ELF-1 (cell line): ENCODE data around the gene DNAH14.
"Not testable (repeated sequence)": the region's sequence is repeated elsewhere in the genome, so short reads cannot be mapped to it uniquely, and the experiment has no call there.

ENCODE experiments used
- DNase-seq: peaks from one replicate; pipeline ENCODE4 v3.0.0-alpha.2; 2016; ENCODE audit warnings: low read depth, low spot score

The DNAH14 gene

GRCh38 chr1:225343618-225344017, 414.1 kb downstream of the DNAH14 start:
- no peak for DNase-seq

- DNase-seq, result no peak
These were observed 417.7 kb downstream of the DNAH14 start for GRCh38 chr1:225347123-225347683.

- DNase-seq, result no peak
These were observed 418.9 kb downstream of the DNAH14 start for GRCh38 chr1:225348400-225348799.

DNA sequence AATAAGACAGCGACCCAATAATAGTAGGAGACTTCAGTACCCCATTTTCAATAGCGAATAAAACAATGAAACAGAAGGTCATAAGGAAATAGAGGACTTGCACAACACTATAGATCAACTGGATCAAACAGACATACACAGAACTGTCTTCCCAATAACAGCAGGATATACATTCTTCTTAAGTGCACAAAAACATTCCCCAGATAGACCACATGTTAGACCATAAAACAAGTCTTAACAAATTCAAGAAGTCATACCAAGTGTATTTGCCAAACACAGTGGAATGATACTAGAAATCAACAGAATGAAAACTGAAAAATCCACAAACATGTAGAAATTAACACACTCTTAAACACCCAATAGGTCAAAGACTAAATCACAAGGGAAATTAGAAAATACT, 420.4 kb downstream of the DNAH14 start:
- DNase-seq, result no peak

GRCh38 chr1:225350872-225351271, 421.4 kb downstream of the DNAH14 start:
- no peak for DNase-seq

GRCh38 chr1:225354906-225355305, 425.4 kb downstream of the DNAH14 start:
- no peak for DNase-seq

DNA sequence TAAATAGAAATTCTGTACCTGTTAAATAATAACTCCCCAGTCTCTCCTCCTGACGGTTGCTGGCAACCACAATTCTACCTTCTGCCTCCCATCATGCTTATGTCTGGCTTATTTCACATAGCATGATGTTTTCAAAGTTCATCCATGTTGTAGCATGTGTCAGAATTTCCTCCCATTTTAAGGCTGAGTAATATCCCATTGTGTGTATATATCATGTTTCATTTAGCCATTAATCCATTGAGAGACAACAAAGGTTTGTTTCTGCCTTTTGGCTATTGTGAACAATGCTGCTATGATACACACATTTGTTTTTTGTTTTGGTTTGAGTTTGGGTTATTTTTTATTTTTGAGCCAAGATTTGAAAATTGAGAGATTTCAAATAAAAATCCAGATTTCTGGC, 426.4 kb downstream of the DNAH14 start:
- DNase-seq, result no peak

- DNase-seq, result no peak
These were observed 430.6 kb downstream of the DNAH14 start for GRCh38 chr1:225360119-225360518.

GRCh38 chr1:225361176-225361575, 431.7 kb downstream of the DNAH14 start:
- no peak for DNase-seq

GRCh38 chr1:225362805-225363204, 433.3 kb downstream of the DNAH14 start:
- DNase-seq, result no peak

DNA sequence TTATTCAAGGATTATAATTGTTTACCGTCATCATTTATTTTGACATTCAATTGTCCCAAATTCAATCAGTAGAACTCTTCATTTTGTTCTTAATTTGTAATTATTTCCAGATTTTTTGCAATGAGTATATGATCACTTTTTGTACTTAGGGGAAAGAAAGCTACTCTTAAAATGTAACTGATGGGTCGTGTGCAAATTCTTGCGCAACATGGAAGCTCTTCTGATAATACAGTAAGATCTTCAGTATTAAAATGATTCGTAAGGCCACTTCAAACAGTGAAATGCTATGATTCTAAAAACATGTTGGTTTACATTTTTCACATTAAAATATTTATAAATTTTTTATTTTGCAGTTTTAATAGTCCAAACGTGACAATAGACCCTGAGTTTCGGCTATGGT, 435.0 kb downstream of the DNAH14 start:
- no peak for DNase-seq

GRCh38 chr1:225366018-225366417, 436.5 kb downstream of the DNAH14 start:
- DNase-seq, result no peak

- peak; percentile 20 for DNase-seq
These were observed 437.1 kb downstream of the DNAH14 start for GRCh38 chr1:225366552-225366951.

GRCh38 chr1:225368036-225368552, 438.6 kb downstream of the DNAH14 start:
- DNase-seq, result no peak

- no peak for DNase-seq
These were observed 442.0 kb downstream of the DNAH14 start for GRCh38 chr1:225371366-225372010.

DNA sequence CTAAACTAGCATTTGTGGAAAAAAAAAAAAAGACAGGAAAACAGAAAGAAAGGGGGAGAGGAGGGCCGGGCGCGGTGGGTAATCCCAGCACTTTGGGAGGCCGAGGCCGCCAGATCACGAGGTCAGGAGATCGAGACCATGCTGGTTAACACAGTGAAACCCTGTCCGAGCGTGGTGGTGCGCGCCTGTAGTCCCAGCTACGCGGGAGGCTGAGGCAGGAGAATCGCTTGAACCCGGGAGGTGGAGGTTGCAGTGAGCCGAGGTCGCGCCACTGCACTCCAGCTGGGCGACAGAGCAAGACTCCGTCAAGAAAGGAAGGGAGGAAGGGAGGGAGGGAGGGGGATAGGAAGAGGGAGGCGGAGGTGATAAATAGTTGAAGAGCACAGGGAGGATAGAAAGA, 443.7 kb downstream of the DNAH14 start:
- DNase-seq, result no peak

DNA sequence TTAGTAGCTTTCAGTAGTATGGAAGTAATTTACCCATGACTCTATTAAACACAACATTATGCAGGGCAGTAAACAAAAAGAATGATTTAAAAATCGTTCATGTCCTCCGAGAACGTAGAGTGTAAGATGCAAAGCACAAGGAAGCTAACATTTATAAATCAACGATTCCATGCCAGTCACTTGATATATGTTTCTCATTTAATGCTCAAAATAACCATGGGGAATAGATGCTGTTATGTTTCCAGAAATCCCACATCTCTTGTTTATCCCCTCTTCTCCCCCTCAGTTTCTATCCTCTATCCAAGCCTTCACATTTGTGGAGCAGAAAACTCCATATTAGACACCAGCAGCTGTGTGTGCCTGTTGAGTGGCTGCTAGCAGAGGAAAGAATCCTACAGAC, 445.5 kb downstream of the DNAH14 start:
- no peak for DNase-seq

- DNase-seq, result peak; percentile 93
These were observed 449.4 kb downstream of the DNAH14 start for GRCh38 chr1:225378880-225379279.

GRCh38 chr1:225380691-225381090, 451.2 kb downstream of the DNAH14 start:
- no peak for DNase-seq

DNA sequence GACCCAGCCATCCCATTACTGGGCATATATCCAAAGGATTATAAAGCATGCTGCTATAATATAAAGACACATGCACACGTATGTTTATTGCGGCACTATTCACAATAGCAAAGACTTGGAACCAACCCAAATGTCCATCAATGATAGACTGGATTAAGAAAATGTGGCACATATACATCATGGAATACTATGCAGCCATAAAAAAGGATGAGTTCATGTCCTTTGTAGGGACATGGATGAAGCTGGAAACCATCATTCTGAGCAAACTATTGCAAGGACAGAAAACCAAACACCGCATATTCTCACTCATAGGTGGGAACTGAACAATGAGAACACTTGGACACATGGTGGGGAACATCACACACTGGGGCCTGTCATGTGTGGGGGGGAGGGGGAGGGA, 457.4 kb downstream of the DNAH14 start:
- DNase-seq, result not testable (repeated sequence)

GRCh38 chr1:225388372-225388771, 458.9 kb downstream of the DNAH14 start:
- no peak for DNase-seq

- no peak for DNase-seq
These were observed 460.4 kb downstream of the DNAH14 start for GRCh38 chr1:225389843-225390242.

GRCh38 chr1:225396357-225396756, 466.9 kb downstream of the DNAH14 start:
- DNase-seq, result no peak

GRCh38 chr1:225400968-225401367, 471.5 kb downstream of the DNAH14 start:
- DNase-seq, result no peak
